Neural progenitor cell (in vitro differentiated cells): ENCODE data around the gene BAX. TPM values are rescaled to one million over a fixed set of nuclear protein-coding genes. Genes with fewer than 3 reads are reported as not detected.

Source experiments
- DNase-seq: peaks from one replicate; pipeline ENCODE4 v3.0.0-alpha.2; 2016; ENCODE audit warnings: low spot score
- H2AFZ ChIP-seq: fragments of 200-600 bp; sonication (generic); replicated peaks from 2 replicates; pipeline ENCODE4 v1.6.1; 2016; ENCODE audit warnings: antibody characterized with exemption
- H3F3A ChIP-seq: fragments of 200-600 bp; sonication (generic); 2 replicates; pipeline ENCODE4 v1.6.1; 2016; ENCODE audit warnings: antibody characterized with exemption, low read depth
- H3K27ac ChIP-seq: fragments of 200-600 bp; sonication (generic); 2 replicates; pipeline ENCODE4 v1.5.1; 2016; ENCODE audit warnings: mild to moderate bottlenecking
- H3K27me3 ChIP-seq: fragments of 200-600 bp; sonication (generic); 2 replicates; pipeline ENCODE4 v1.6.1; 2016; ENCODE audit warnings: mild to moderate bottlenecking, moderate library complexity
- H3K36me3 ChIP-seq: fragments of 200-600 bp; sonication (generic); 2 replicates; pipeline ENCODE4 v1.5.1; 2016
- H3K4me1 ChIP-seq: fragments of 200-600 bp; sonication (generic); 2 replicates; pipeline ENCODE4 v1.6.1; 2016; ENCODE audit warnings: mixed run types
- H3K4me2 ChIP-seq: fragments of 200-600 bp; sonication (generic); 2 replicates; pipeline ENCODE4 v1.6.1; 2016
- H3K4me3 ChIP-seq: fragments of 200-600 bp; sonication (generic); 2 replicates; pipeline ENCODE4 v1.5.1; 2016
- H3K79me2 ChIP-seq: fragments of 200-600 bp; sonication (generic); 2 replicates; pipeline ENCODE4 v1.6.1; 2016; ENCODE audit warnings: low read depth
- H3K9ac ChIP-seq: fragments of 200-600 bp; sonication (generic); 2 replicates; pipeline ENCODE4 v1.6.1; 2016
- H3K9me3 ChIP-seq: fragments of 200-600 bp; sonication (generic); 2 replicates; pipeline ENCODE4 v1.5.1; 2016; ENCODE audit warnings: low read depth
- H4K20me1 ChIP-seq: fragments of 200-600 bp; sonication (generic); 2 replicates; pipeline ENCODE4 v1.6.1; 2016; ENCODE audit warnings: low read depth
- H3K27ac Mint-ChIP-seq: 3 replicates; pipeline ENCODE4 v1.8.0; 2021; ENCODE audit warnings: mixed read lengths
- H3K27me3 Mint-ChIP-seq: 2 replicates; pipeline ENCODE4 v1.8.0; 2022; ENCODE audit warnings: low read depth, mild to moderate bottlenecking, inconsistent platforms, moderate library complexity, mixed read lengths; ENCODE audit not compliant: insufficient read depth
- H3K36me3 Mint-ChIP-seq: 3 replicates; pipeline ENCODE4 v1.8.0; 2021; ENCODE audit warnings: mixed read lengths
- H3K4me1 Mint-ChIP-seq: 3 replicates; pipeline ENCODE4 v1.8.0; 2021; ENCODE audit warnings: mixed read lengths
- H3K4me3 Mint-ChIP-seq: 3 replicates; pipeline ENCODE4 v1.8.0; 2021; ENCODE audit warnings: mild to moderate bottlenecking, moderate library complexity, mixed read lengths
- H3K9me3 Mint-ChIP-seq: 3 replicates; pipeline ENCODE4 v1.8.0; 2020; ENCODE audit warnings: mixed read lengths
- CTCF ChIP-seq: fragments of 200-600 bp; sonication (generic); IDR thresholded peaks from 2 replicates; pipeline ENCODE4 v1.5.1; 2017; ENCODE audit warnings: antibody characterized with exemption, mild to moderate bottlenecking
- EZH2 ChIP-seq: fragments of 200-600 bp; sonication (generic); IDR thresholded peaks from 2 replicates; pipeline ENCODE4 v1.6.1; 2017; ENCODE audit warnings: antibody characterized with exemption, mild to moderate bottlenecking, moderate library complexity
- EZH2phosphoT487 ChIP-seq: fragments of 200-600 bp; sonication (generic); IDR thresholded peaks from 2 replicates; pipeline ENCODE4 v1.6.1; 2017; ENCODE audit warnings: antibody characterized with exemption
- total RNA-seq: library from RNA; depleted of rRNA; stranded (reverse); fragments of >200 nt; gene quantifications from 2 replicates; pipeline ENCODE4 v1.2.3, GENCODE V29; 2015; ENCODE audit warnings: low replicate concordance

Gene BAX
- total RNA-seq, 1 donor from 2014 or later = 35.8 TPM

GRCh38 chr19:48966541-48967345 lies 12.1 kb downstream of the BAX start:
- Mint-ChIP-seq H3K4me1 (peaks cover 44% of the 10 kb centered on the region), H3K9me3 (no peaks in the 10 kb centered on the region), H3K4me3 (peak overlapping the region; percentile 95), H3K27ac (peak overlapping the region; percentile 37), H3K27me3 (peaks cover 20% of the 10 kb centered on the region), H3K36me3 (peaks cover 20% of the 10 kb centered on the region)
- Histone ChIP-seq H3K27me3 (no peaks in the 10 kb centered on the region), H3K9me3 (no peaks in the 10 kb centered on the region), H4K20me1 (peaks cover 10% of the 10 kb centered on the region), H3K27ac (no peak overlapping the region), H3K4me3 (peak overlapping the region; percentile 82), H3K9ac (no peak overlapping the region), H3K36me3 (peaks cover 7% of the 10 kb centered on the region), H3K79me2 (peaks cover 18% of the 10 kb centered on the region), H2AFZ (no peak overlapping the region), H3K4me1 (peaks cover 25% of the 10 kb centered on the region), H3K4me2 (peak overlapping the region; percentile 87), H3F3A (peaks cover 57% of the 10 kb centered on the region)
- DNase-seq = peak; percentile 79
- TF ChIP-seq EZH2 (no peak), CTCF (no peak), EZH2phosphoT487 (no peak)

DNA sequence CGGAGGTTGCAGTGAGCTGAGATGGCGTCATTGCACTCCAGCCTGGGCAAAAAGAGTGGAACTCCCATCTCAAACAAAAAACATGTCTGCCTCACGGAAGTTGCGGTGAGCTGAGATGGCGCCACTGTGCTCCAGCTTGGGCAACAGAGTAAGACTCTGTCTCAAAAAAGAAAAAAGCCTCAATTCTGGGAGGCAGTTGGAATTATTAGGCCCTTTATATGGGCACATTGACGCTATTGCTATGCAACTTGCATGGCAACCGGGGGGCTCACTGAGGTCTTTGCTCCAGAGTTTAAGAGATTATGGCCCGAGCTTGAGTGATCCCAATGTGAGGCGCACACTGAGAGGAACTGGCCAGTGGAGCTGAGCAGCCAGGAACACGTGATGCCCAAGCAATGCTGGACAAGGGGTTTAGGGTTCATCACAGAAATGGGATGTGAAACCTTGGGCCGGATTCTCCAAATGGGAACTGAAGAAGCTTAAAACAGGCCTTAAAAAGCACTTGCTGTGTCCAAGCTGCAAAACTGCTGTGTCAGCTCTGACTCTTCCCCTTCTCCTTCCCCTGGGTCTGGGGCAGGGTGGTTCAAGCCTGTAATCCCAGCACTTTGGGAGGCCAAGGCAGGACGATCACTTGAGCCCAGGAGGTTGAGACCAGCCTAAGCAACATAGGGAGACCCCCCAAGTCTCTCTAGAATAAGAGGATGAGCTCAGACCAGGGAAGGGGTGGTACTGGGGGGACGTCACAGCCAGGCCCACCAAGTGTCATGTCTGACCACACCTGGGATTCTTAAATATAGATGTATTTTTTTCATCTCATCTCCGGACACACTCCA lies 12.9 kb downstream of the BAX start:
- H3K27ac Mint-ChIP-seq = no peak overlapping the region
- peaks cover 20% of the 10 kb centered on the region for H3K36me3 Mint-ChIP-seq

DNA sequence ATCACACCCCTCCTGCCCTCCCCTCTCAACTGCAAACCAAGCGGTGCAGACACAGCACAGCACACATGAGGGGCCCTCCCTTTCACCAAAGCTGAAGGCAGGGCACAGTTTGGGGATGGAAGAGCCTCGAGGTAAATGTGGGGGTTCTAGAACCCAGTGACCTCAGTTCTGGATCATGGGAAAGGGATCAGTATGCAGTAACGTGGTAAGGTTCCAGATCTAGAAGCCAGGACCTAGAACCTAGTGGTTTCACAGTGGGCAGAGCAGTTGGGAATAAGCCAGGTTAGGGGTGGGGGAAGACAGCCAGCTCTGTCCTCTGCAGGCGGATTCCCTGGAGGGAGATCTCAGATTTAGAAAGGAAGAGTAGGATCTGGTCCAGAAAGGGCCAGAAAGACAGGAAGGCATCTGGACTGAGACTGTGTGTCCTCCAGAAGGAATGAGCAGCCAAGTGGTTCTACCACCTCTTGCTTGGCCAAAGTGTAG lies 13.5 kb downstream of the BAX start:
- Mint-ChIP-seq H3K9me3 (no peaks in the 10 kb centered on the region), H3K4me1 (peaks cover 40% of the 10 kb centered on the region), H3K27me3 (peaks cover 22% of the 10 kb centered on the region), H3K27ac (no peak overlapping the region), H3K4me3 (peak overlapping the region; percentile 65), H3K36me3 (peaks cover 20% of the 10 kb centered on the region)
- Histone ChIP-seq H3K4me3 (no peak overlapping the region), H3K36me3 (peaks cover 7% of the 10 kb centered on the region), H3K79me2 (peaks cover 18% of the 10 kb centered on the region), H3F3A (peaks cover 51% of the 10 kb centered on the region), H3K9me3 (no peaks in the 10 kb centered on the region), H2AFZ (no peak overlapping the region), H3K9ac (no peak overlapping the region), H3K27me3 (no peaks in the 10 kb centered on the region), H3K4me2 (no peak overlapping the region), H4K20me1 (peaks cover 10% of the 10 kb centered on the region), H3K27ac (no peak overlapping the region), H3K4me1 (peaks cover 24% of the 10 kb centered on the region)
- TF ChIP-seq CTCF (no peak), EZH2 (no peak), EZH2phosphoT487 (no peak)
- DNase-seq = no peak

More for the DNA sequence above, 12.9 kb downstream of the BAX start:
- no peak for DNase-seq
- Histone ChIP-seq H2AFZ (no peak overlapping the region), H3K4me2 (no peak overlapping the region), H3K4me1 (peaks cover 25% of the 10 kb centered on the region), H3K9ac (no peak overlapping the region), H3K27ac (peak overlapping the region; percentile 24), H3K9me3 (no peaks in the 10 kb centered on the region), H4K20me1 (peaks cover 10% of the 10 kb centered on the region), H3K79me2 (peaks cover 18% of the 10 kb centered on the region), H3F3A (peaks cover 52% of the 10 kb centered on the region), H3K36me3 (peaks cover 7% of the 10 kb centered on the region), H3K27me3 (no peaks in the 10 kb centered on the region), H3K4me3 (no peak overlapping the region)
- TF ChIP-seq EZH2 (no peak), EZH2phosphoT487 (no peak), CTCF (no peak)
- peak overlapping the region; percentile 95 for H3K4me3 Mint-ChIP-seq
- H3K9me3 Mint-ChIP-seq = no peaks in the 10 kb centered on the region
- H3K27me3 Mint-ChIP-seq = peaks cover 20% of the 10 kb centered on the region
- H3K4me1 Mint-ChIP-seq = peaks cover 42% of the 10 kb centered on the region
